Rectal smooth muscle tissue (tissue), 1 donor: ENCODE measurements around the gene DPCD.

Experiments
- H3K27ac ChIP-seq: one replicate; pipeline ENCODE4 v1.7.0; 2013; ENCODE audit warnings: low read depth, low read length, inconsistent platforms
- H3K27me3 ChIP-seq: one replicate; pipeline ENCODE4 v1.7.0; 2013; ENCODE audit warnings: low read length; ENCODE audit not compliant: control insufficient read depth, insufficient read depth
- H3K36me3 ChIP-seq: one replicate; pipeline ENCODE4 v1.7.0; 2013; ENCODE audit warnings: low read length; ENCODE audit not compliant: control insufficient read depth, insufficient read depth
- H3K4me1 ChIP-seq: one replicate; pipeline ENCODE4 v1.7.0; 2013; ENCODE audit warnings: low read length; ENCODE audit not compliant: control insufficient read depth, insufficient read depth
- H3K4me3 ChIP-seq: one replicate; pipeline ENCODE4 v1.7.0; 2013; ENCODE audit warnings: low read length
- H3K9ac ChIP-seq: one replicate; pipeline ENCODE4 v1.7.0; 2013; ENCODE audit warnings: low read length

The DPCD gene

DNA sequence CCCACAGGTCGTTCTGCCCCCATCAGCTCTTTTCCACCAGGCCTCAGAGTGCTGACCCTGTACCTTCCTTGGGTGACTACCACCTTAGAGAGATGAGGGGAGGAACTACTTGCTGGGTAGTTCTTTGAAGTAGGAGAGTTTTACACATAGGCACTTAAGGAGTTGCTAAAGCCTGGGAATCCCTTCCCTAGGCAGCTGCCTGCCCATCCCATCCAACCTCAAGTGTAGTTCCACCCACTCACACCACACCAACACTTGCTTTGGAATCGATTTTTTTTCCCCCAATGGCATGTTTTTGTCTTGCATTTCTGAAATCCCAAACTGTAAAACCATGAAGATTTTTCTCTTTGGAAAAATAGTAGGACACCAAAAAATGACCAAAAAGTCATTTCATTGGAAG lies 59.1 kb downstream of the DPCD start:
- H3K9ac ChIP-seq: no peak overlapping the region
- H3K4me3 ChIP-seq: no peak overlapping the region
- H3K27ac ChIP-seq: no peak overlapping the region
- H3K36me3 ChIP-seq: peaks cover 15% of the 10 kb centered on the region
- no peaks in the 10 kb centered on the region for H3K4me1 ChIP-seq
- no peaks in the 10 kb centered on the region for H3K27me3 ChIP-seq

DNA sequence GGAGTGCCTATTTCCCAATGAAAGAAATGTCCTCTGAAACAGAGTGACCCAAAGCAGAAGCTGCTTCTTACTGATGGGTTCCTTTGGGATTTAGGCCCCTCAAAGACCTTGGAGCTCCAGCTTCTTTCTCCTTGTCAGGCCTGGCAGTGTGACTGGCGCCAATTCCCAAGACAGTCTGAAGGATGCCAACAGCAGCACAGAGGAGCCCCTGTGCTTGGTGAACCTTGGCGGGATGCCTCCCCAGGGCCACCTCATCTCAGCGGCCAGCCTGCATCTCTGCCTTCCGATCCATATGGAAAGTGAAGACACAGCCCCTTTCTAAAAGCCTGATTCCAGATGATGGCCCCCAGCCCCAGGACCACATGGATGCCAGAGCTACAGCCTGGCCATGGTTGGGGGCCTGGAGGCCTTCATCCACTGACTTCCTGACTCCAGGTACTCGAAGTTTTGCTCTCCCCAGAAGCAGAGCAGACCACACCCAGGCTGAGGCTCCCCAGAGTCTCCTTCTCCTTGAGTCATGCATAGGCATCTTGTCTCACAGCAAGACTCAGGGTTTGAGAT lies 61.5 kb downstream of the DPCD start:
- H3K27ac ChIP-seq: no peak overlapping the region
- H3K27me3 ChIP-seq: no peaks in the 10 kb centered on the region

DNA sequence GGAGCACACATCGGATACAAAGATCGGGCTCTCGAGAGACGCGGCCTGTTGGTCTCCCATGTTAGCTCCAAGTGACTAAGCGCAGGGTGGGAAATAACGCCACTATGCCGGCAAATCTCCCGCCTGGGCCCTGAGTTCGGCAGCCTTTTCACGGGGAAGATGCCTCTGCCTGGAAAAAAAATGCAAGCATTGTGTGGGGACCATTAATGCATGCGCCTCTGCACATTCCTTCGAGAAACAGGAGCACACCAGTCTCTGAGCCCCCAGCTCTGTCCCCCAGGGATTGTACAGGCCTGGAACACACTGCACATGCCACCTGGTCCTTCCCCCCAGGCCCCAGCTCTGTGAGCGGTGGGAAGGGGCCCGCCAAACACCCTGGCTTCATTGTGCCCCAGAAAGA lies 62.7 kb downstream of the DPCD start:
- H3K4me3 ChIP-seq: no peak overlapping the region
- no peaks in the 10 kb centered on the region for H3K27me3 ChIP-seq
- H3K9ac ChIP-seq: no peak overlapping the region
- peaks cover 18% of the 10 kb centered on the region for H3K36me3 ChIP-seq
- H3K27ac ChIP-seq: no peak overlapping the region
- no peaks in the 10 kb centered on the region for H3K4me1 ChIP-seq

More for the DNA sequence above, 61.5 kb downstream of the DPCD start:
- peaks cover 15% of the 10 kb centered on the region for H3K36me3 ChIP-seq
- H3K4me3 ChIP-seq: no peak overlapping the region
- H3K4me1 ChIP-seq: no peaks in the 10 kb centered on the region
- no peak overlapping the region for H3K9ac ChIP-seq

DNA sequence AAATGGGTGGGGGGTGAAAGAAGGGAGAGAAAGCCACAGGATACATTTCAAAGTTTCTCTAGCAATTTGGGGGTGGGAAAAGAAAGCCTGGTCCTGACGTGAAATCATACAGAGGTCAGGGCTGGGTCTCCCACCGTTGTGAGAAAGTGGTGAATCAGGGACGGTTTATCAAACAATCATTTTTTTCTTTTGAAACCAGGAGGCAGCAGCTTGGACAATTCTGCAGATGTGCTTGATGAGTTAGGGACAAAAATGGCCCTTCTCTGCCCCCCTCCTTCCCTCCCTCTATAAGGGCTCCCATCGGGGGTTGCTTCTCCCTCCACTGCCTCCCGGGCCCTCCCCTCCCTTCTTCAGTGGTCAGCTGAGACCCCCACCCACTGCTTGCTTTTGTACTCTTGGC lies 63.2 kb downstream of the DPCD start:
- no peak overlapping the region for H3K9ac ChIP-seq
- no peaks in the 10 kb centered on the region for H3K4me1 ChIP-seq
- peaks cover 18% of the 10 kb centered on the region for H3K36me3 ChIP-seq
- H3K27me3 ChIP-seq: no peaks in the 10 kb centered on the region
- H3K27ac ChIP-seq: no peak overlapping the region
- H3K4me3 ChIP-seq: no peak overlapping the region

DNA sequence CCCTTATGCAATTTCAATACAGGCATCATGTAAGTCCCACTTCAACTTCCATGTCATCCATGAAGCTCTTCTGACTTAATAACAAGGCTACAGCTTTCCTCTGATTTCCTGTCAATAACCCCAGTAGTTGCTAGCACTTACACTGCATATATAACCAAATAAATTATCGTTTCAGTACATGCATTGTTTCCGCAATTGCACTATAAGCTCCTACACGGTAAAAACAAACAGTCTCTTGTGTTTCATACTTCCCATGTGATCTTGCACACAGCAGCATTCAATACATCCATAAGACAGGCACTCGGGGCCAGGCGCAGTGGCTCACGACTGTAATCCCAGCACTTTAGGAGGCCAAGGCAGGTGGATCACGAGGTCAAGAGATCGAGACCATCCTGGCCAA lies 65.4 kb downstream of the DPCD start:
- H3K36me3 ChIP-seq: peaks cover 16% of the 10 kb centered on the region

DNA sequence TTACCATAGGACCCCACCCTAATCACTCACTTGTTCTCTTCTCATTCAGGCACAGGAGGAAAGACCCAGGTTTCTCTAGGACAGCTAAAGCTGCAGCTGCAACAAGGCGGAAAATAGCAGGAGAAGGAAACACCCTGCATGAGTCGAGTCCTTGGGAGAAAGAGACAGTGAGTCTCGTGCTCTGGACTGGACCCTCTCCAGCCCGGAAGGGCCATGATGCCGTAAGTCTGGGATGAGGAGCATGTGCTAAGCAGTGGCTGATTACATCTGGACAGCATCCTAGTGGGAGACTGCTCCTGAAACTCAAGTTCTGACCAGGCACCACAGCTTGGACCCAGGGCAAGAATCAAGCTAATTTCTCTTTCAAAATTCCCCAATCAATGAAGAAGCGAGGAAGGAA lies 67.4 kb downstream of the DPCD start:
- H3K27me3 ChIP-seq: no peaks in the 10 kb centered on the region
- H3K4me1 ChIP-seq: no peaks in the 10 kb centered on the region
- no peak overlapping the region for H3K27ac ChIP-seq
- H3K4me3 ChIP-seq: no peak overlapping the region
- H3K9ac ChIP-seq: no peak overlapping the region
- peaks cover 15% of the 10 kb centered on the region for H3K36me3 ChIP-seq

More for the DNA sequence above, 65.4 kb downstream of the DPCD start:
- no peaks in the 10 kb centered on the region for H3K4me1 ChIP-seq
- no peak overlapping the region for H3K27ac ChIP-seq
- H3K27me3 ChIP-seq: no peaks in the 10 kb centered on the region
- no peak overlapping the region for H3K9ac ChIP-seq
- no peak overlapping the region for H3K4me3 ChIP-seq

- H3K36me3 ChIP-seq: peaks cover 14% of the 10 kb centered on the region
- no peaks in the 10 kb centered on the region for H3K27me3 ChIP-seq
- H3K27ac ChIP-seq: no peak overlapping the region
- no peak overlapping the region for H3K4me3 ChIP-seq
- H3K4me1 ChIP-seq: no peaks in the 10 kb centered on the region
- no peak overlapping the region for H3K9ac ChIP-seq
Observed at GRCh38 chr10:101656890-101657289, 68.8 kb downstream of the DPCD start.

DNA sequence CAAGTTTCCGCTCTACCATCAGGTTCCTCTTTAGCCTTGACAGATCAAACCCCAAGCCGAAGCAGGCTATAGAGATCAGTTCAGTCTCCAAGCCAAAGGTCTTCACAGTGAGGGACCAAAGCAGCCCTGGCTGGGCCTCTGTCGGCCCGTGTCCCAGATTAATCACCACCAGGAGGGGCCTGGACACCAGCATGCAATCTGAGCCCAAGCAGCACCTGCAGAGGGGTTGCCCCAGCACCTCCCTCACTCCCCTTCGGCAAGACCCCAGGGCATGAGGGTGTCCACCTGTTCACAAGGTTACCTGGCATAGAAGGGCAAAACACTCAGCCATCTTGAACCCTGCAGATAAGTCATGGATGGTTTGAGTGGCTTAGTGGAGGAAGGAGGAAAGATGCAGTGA lies 70.9 kb downstream of the DPCD start:
- no peak overlapping the region for H3K27ac ChIP-seq
- H3K4me3 ChIP-seq: no peak overlapping the region
- H3K4me1 ChIP-seq: no peaks in the 10 kb centered on the region
- H3K27me3 ChIP-seq: no peaks in the 10 kb centered on the region
- peaks cover 19% of the 10 kb centered on the region for H3K36me3 ChIP-seq
- no peak overlapping the region for H3K9ac ChIP-seq
